Measurements from ENCODE around the gene CDC26. TPM values are rescaled to one million over a fixed set of nuclear protein-coding genes. Genes with fewer than 3 reads are reported as not detected.

The CDC26 gene
- total RNA-seq, 1 donor from 2014 or later = 14.3 TPM

Other genes with a start within 250 kb of the CDC26 start
- gene ZFP37, start 218.8 kb downstream of the CDC26 start, total RNA-seq = 22.8 TPM
- 6.9 TPM for gene SLC31A2, start 124.6 kb downstream of the CDC26 start, total RNA-seq
- 9.8 TPM for gene FKBP15, start 54.3 kb downstream of the CDC26 start, total RNA-seq
- gene SLC31A1, start 54.0 kb downstream of the CDC26 start, total RNA-seq = 7.3 TPM
- gene PRPF4, start 86 bp upstream of the CDC26 start, total RNA-seq = 23.6 TPM
- gene RNF183, start 27.8 kb upstream of the CDC26 start, total RNA-seq = not detected
- gene WDR31, start 64.7 kb upstream of the CDC26 start, total RNA-seq = 2.4 TPM
- under 0.01 TPM for gene BSPRY, start 74.0 kb upstream of the CDC26 start, total RNA-seq
- 9.0 TPM for gene HDHD3, start 101.4 kb upstream of the CDC26 start, total RNA-seq
- 11.4 TPM for gene ALAD, start 125.7 kb upstream of the CDC26 start, total RNA-seq
- gene POLE3, start 135.1 kb upstream of the CDC26 start, total RNA-seq = 39.5 TPM
- 1.2 TPM for gene C9orf43, start 135.2 kb upstream of the CDC26 start, total RNA-seq
- 11.4 TPM for gene RGS3, start 188.2 kb upstream of the CDC26 start, total RNA-seq